ENCODE measurements around the gene KLHL6.

GRCh38 chr3:183582161-183582560 is 26.7 kb upstream of the KLHL6 start:
- TF ChIP-seq YY1 (IDR thresholded peaks at IDR 0.05; ENCODE audit: insufficient read depth, insufficient replicate concordance, low read depth, low read length) (no peak), CTCF (CRISPR knock-in tag; IDR thresholded peaks at IDR 0.05) (no peak), NCOR1 (IDR thresholded peaks at IDR 0.05; ENCODE audit: borderline replicate concordance, low read length) (no peak), MATR3 (CRISPR knock-in tag; IDR thresholded peaks at IDR 0.05) (no peak), SMARCE1 (IDR thresholded peaks at IDR 0.05; ENCODE audit: borderline replicate concordance) (no peak)

Data from HepG2 (cell line).